HepG2 (cell line): Measurements from ENCODE around the gene TUBB2B. TPM values are rescaled to one million over a fixed set of nuclear protein-coding genes. Genes with fewer than 3 reads are reported as not detected.
A peak's percentile ranks its signal among the peaks of the same experiment; 100 is the strongest.

ENCODE experiments used
- FOXK2 ChIP-seq: fragments of 450-650 bp; IDR thresholded peaks from 2 replicates; pipeline ENCODE4 v1.6.1; 2016
- HMG20B ChIP-seq: conservative IDR thresholded peaks from 2 replicates; pipeline ENCODE4 v1.6.1; 2016; ENCODE audit warnings: missing genetic modification reagents, missing compliant biosample characterization
- KDM5B ChIP-seq: sonication (generic); formaldehyde crosslinking; IDR thresholded peaks from 2 replicates; pipeline ENCODE4 v1.4.0; 2020; ENCODE audit warnings: missing genetic modification reagents, mild to moderate bottlenecking, borderline replicate concordance
- MAZ ChIP-seq, 2 experiments: sonication (generic) in 1 of 2; formaldehyde crosslinking in 1 of 2; IDR thresholded peaks; 2 replicates each; pipeline versions ENCODE4 v1.5.0 to v1.6.1; 2012 to 2020; ENCODE audit warnings: low read depth in 2 of 2, mild to moderate bottlenecking in 2 of 2, borderline replicate concordance in 1 of 2, improper control_type of control experiment in 1 of 2, low read length in 1 of 2, missing genetic modification reagents in 1 of 2, moderate library complexity in 1 of 2
- NRL ChIP-seq: sonication (generic); formaldehyde crosslinking; IDR thresholded peaks from 2 replicates; pipeline ENCODE4 v1.5.0; 2020; ENCODE audit warnings: missing genetic modification reagents, mild to moderate bottlenecking, moderate library complexity, borderline replicate concordance
- REPIN1 ChIP-seq: sonication (generic); formaldehyde crosslinking; IDR thresholded peaks from 2 replicates; pipeline ENCODE4 v1.8.0; 2022; ENCODE audit warnings: missing genetic modification reagents, low read depth, mild to moderate bottlenecking, borderline replicate concordance
- SATB2 ChIP-seq: sonication (generic); formaldehyde crosslinking; IDR thresholded peaks from 2 replicates; pipeline ENCODE4 v1.5.0; 2020; ENCODE audit warnings: missing genetic modification reagents
- ZNF260 ChIP-seq: sonication (generic); formaldehyde crosslinking; IDR thresholded peaks from 2 replicates; pipeline ENCODE4 v1.4.0; 2020; ENCODE audit warnings: missing genetic modification reagents, low read depth, mild to moderate bottlenecking, borderline replicate concordance
- ZNF337 ChIP-seq: sonication (generic); formaldehyde crosslinking; IDR thresholded peaks from 2 replicates; pipeline ENCODE4 v1.5.1; 2020; ENCODE audit warnings: missing genetic modification reagents, low read depth, mild to moderate bottlenecking, borderline replicate concordance
- polyA plus RNA-seq, 8 experiments: library from polyadenylated mRNA; depleted of rRNA in 3 of 8; stranded (reverse) in 7 of 8; unstranded in 1 of 8; fragments of >200 nt; fragmentation: Illumina TruSeq in 4 of 8; extraction: Trizol in 4 of 8; gene quantifications; 2 replicates each; pipeline versions ENCODE4 v1.2.1 to v1.2.3, GENCODE V29; 2011 to 2016; ENCODE audit warnings: low read depth in 4 of 8, missing spikeins in 1 of 8, mixed read lengths in 1 of 8; ENCODE audit not compliant: insufficient read depth in 1 of 8
- total RNA-seq, 5 experiments: library from RNA; depleted of rRNA; stranded (reverse); fragments of >200 nt; fragmentation: Illumina TruSeq; extraction: Trizol; gene quantifications; 2 replicates each; pipeline ENCODE4 v1.2.3, GENCODE V29; 2016; ENCODE audit warnings: low read depth in 1 of 5
- TF ChIP-seq, protein P1 (sequence below): IDR thresholded peaks from 2 replicates; pipeline ENCODE4 v1.6.1; 2016; ENCODE audit warnings: missing compliant biosample characterization, missing genetic modification reagents, borderline replicate concordance
- TF ChIP-seq, protein P2 (sequence below): sonication (generic); formaldehyde crosslinking; IDR thresholded peaks from 2 replicates; pipeline ENCODE4 v1.4.0; 2020; ENCODE audit warnings: low read depth, mild to moderate bottlenecking, missing genetic modification reagents
- TF ChIP-seq, protein P3 (sequence below): sonication (generic); formaldehyde crosslinking; IDR thresholded peaks from 2 replicates; pipeline ENCODE4 v1.5.0; 2020; ENCODE audit warnings: missing genetic modification reagents
- TF ChIP-seq, protein P4 (sequence below): sonication (generic); formaldehyde crosslinking; IDR thresholded peaks from 2 replicates; pipeline ENCODE4 v1.5.1; 2020; ENCODE audit warnings: mild to moderate bottlenecking, moderate library complexity, missing genetic modification reagents
- TF ChIP-seq, protein P5 (sequence below): sonication (generic); formaldehyde crosslinking; IDR thresholded peaks from 2 replicates; pipeline ENCODE4 v1.4.0; 2020; ENCODE audit warnings: missing genetic modification reagents
- TF ChIP-seq, protein P6 (sequence below): sonication (generic); formaldehyde crosslinking; conservative IDR thresholded peaks from 2 replicates; pipeline ENCODE4 v1.8.0; 2022; ENCODE audit warnings: low read depth, missing genetic modification reagents

The TUBB2B gene
- total and polyA plus RNA-seq, 2 of the 13 experiments (the other 11 are each of a cell fraction or from before 2014, with no cell fraction given): 10.3 to 23.6 TPM

DNA sequence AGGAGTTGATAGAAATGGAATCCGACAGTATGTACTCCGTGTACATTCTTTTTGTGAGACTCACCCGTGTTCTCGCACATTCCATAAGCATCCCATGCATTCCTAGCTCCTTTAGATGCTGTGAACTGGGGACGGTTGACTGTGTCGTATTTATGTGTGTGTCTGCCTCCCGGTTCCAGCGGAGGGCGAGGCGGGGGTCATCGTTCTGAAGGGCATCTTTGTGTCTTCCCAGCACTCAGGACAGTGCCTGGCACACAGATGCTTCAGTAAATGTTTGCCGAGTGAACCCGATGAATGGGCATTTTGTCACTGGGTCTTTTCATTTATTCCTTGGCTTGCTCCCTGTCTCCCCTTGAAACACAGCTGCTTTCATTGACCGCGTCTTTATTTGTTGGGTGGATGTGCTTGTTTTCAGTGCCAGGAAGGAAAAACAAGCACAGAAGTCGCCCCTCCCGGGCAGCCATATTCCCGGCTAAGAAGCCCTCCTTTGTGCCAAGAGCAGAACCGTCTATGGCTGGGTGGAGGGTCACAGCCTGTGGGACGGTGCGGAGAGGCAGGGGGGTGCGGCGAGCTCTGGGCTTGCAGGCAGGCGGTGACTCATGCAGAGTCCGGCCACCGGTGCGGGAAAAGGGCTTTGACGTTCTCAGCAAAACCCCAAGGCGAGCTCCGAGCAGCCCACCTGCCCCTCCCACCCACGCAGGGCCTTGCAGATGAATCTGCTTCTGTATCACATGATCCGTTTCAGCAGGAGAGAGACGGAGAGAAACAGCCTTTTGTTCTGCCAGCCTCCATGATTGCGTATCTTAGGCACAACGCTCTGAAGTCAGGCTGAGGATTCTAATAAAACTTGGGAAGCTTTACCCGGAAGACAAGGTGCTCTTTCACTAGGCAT is 20.0 kb upstream of the TUBB2B start (continued):
- TF ChIP-seq, protein P1, sequence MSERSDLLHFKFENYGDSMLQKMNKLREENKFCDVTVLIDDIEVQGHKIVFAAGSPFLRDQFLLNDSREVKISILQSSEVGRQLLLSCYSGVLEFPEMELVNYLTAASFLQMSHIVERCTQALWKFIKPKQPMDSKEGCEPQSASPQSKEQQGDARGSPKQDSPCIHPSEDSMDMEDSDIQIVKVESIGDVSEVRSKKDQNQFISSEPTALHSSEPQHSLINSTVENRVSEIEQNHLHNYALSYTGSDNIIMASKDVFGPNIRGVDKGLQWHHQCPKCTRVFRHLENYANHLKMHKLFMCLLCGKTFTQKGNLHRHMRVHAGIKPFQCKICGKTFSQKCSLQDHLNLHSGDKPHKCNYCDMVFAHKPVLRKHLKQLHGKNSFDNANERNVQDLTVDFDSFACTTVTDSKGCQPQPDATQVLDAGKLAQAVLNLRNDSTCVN (CRISPR knock-in tag): peak; percentile 45; the same call in 1 of the 2 replicates
- TF ChIP-seq, protein P2, sequence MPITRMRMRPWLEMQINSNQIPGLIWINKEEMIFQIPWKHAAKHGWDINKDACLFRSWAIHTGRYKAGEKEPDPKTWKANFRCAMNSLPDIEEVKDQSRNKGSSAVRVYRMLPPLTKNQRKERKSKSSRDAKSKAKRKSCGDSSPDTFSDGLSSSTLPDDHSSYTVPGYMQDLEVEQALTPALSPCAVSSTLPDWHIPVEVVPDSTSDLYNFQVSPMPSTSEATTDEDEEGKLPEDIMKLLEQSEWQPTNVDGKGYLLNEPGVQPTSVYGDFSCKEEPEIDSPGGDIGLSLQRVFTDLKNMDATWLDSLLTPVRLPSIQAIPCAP (CRISPR knock-in tag): no peak
- TF ChIP-seq ZNF337 (CRISPR knock-in tag) (no peak), FOXK2 (no peak), KDM5B (CRISPR knock-in tag) (no peak), NRL (CRISPR knock-in tag) (0 out of 2 replicates have a peak, but pooled peaks have one; percentile 32), REPIN1 (no peak), ZNF260 (CRISPR knock-in tag) (no peak), HMG20B (no peak), MAZ (IDR thresholded peaks at IDR 0.05; ENCODE audit: borderline replicate concordance, low read depth, low read length) (peak; percentile 53; the same call in 1 of the 2 replicates), MAZ (CRISPR knock-in tag; IDR thresholded peaks at IDR 0.05; ENCODE audit: low read depth) (no peak), SATB2 (CRISPR knock-in tag) (no peak)
- TF ChIP-seq, protein P3, sequence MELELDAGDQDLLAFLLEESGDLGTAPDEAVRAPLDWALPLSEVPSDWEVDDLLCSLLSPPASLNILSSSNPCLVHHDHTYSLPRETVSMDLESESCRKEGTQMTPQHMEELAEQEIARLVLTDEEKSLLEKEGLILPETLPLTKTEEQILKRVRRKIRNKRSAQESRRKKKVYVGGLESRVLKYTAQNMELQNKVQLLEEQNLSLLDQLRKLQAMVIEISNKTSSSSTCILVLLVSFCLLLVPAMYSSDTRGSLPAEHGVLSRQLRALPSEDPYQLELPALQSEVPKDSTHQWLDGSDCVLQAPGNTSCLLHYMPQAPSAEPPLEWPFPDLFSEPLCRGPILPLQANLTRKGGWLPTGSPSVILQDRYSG (CRISPR knock-in tag): no peak
- TF ChIP-seq, protein P4, sequence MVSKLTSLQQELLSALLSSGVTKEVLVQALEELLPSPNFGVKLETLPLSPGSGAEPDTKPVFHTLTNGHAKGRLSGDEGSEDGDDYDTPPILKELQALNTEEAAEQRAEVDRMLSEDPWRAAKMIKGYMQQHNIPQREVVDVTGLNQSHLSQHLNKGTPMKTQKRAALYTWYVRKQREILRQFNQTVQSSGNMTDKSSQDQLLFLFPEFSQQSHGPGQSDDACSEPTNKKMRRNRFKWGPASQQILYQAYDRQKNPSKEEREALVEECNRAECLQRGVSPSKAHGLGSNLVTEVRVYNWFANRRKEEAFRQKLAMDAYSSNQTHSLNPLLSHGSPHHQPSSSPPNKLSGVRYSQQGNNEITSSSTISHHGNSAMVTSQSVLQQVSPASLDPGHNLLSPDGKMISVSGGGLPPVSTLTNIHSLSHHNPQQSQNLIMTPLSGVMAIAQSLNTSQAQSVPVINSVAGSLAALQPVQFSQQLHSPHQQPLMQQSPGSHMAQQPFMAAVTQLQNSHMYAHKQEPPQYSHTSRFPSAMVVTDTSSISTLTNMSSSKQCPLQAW (CRISPR knock-in tag): peak; percentile 69; the same call in 1 of the 2 replicates
- TF ChIP-seq, protein P5, sequence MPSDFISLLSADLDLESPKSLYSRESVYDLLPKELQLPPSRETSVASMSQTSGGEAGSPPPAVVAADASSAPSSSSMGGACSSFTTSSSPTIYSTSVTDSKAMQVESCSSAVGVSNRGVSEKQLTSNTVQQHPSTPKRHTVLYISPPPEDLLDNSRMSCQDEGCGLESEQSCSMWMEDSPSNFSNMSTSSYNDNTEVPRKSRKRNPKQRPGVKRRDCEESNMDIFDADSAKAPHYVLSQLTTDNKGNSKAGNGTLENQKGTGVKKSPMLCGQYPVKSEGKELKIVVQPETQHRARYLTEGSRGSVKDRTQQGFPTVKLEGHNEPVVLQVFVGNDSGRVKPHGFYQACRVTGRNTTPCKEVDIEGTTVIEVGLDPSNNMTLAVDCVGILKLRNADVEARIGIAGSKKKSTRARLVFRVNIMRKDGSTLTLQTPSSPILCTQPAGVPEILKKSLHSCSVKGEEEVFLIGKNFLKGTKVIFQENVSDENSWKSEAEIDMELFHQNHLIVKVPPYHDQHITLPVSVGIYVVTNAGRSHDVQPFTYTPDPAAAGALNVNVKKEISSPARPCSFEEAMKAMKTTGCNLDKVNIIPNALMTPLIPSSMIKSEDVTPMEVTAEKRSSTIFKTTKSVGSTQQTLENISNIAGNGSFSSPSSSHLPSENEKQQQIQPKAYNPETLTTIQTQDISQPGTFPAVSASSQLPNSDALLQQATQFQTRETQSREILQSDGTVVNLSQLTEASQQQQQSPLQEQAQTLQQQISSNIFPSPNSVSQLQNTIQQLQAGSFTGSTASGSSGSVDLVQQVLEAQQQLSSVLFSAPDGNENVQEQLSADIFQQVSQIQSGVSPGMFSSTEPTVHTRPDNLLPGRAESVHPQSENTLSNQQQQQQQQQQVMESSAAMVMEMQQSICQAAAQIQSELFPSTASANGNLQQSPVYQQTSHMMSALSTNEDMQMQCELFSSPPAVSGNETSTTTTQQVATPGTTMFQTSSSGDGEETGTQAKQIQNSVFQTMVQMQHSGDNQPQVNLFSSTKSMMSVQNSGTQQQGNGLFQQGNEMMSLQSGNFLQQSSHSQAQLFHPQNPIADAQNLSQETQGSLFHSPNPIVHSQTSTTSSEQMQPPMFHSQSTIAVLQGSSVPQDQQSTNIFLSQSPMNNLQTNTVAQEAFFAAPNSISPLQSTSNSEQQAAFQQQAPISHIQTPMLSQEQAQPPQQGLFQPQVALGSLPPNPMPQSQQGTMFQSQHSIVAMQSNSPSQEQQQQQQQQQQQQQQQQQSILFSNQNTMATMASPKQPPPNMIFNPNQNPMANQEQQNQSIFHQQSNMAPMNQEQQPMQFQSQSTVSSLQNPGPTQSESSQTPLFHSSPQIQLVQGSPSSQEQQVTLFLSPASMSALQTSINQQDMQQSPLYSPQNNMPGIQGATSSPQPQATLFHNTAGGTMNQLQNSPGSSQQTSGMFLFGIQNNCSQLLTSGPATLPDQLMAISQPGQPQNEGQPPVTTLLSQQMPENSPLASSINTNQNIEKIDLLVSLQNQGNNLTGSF (CRISPR knock-in tag): no peak
- TF ChIP-seq, protein P6, sequence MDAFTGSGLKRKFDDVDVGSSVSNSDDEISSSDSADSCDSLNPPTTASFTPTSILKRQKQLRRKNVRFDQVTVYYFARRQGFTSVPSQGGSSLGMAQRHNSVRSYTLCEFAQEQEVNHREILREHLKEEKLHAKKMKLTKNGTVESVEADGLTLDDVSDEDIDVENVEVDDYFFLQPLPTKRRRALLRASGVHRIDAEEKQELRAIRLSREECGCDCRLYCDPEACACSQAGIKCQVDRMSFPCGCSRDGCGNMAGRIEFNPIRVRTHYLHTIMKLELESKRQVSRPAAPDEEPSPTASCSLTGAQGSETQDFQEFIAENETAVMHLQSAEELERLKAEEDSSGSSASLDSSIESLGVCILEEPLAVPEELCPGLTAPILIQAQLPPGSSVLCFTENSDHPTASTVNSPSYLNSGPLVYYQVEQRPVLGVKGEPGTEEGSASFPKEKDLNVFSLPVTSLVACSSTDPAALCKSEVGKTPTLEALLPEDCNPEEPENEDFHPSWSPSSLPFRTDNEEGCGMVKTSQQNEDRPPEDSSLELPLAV (CRISPR knock-in tag): no peak
